HG02852 (cell line): Measurements from ENCODE around the gene PRRT1.

Experiments used
- ATAC-seq: cut with Tn5 transposase; IDR thresholded peaks from one replicate; pipeline ENCODE4 v1.9.1; 2021; ENCODE audit warnings: mild to moderate bottlenecking, moderate library complexity; ENCODE audit not compliant: unreplicated experiment

PRRT1 gene

DNA sequence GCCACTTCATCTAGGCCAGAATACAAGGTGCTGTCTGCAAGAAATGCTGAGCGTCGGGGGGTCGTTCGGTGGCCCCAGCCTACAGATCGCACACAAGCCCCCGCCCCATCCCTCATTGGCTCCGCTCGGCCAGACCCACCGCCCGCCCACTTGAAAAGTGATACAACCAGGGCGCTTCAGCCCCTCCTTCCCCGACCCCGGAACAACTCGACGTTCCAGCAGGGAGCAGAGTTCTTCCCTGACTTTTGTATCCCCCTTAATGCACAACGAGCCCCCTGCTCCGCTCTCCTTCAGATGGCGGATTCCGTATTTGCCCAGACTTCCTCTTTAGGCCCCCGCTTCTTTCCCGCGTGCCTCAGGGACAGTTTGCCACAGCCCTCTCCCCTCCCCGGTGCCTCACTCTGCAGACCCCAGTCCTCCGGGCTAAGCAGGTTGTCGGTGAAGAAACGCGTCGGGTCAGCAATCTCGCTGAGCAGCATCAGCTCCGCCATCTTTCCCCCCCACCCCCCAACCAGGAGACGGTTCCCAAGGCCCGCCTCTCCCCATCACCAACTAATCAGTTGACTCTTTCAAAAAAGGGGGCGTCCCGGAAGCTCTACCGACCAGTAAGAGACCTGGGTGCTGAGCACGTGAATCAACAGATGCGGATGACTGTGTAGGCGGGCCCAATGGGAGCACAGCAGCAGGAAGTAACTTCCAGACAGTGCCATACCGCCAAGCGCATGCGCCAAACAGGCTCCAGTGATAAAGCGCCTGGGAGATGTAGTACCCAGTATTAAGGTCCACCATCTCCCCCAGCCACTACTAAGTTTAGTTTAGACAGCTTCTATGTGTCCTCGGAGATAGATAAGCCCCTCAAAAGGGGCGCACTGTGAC is 23.8 kb downstream of the PRRT1 start, which contains the start of gene ATF6B:
TSS of gene ATF6B (minus strand) at position 530 of the 876 bp plus-strand sequence. CDS start at position 491, 39 bp downstream.
- peak; percentile 79 for ATAC-seq

DNA sequence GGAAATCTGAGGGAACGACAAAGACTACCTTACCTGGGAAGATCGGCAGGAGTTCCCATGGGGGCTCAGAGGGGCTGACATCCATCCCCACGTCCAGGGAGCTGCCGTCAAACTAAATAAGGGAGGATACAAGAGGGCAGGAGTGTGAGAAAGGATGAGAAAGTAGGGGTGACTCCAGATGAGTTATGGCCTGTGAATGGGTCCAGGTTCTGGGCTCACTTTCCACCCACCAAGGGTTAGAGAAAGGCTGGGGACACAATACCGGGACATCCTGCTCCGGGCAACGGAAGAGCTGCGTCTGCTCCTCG is 24.4 kb downstream of the PRRT1 start:
- no peak for ATAC-seq

- ATAC-seq = no peak
Measured at GRCh38 chr6:32126880-32127279, 24.9 kb downstream of the PRRT1 start.

DNA sequence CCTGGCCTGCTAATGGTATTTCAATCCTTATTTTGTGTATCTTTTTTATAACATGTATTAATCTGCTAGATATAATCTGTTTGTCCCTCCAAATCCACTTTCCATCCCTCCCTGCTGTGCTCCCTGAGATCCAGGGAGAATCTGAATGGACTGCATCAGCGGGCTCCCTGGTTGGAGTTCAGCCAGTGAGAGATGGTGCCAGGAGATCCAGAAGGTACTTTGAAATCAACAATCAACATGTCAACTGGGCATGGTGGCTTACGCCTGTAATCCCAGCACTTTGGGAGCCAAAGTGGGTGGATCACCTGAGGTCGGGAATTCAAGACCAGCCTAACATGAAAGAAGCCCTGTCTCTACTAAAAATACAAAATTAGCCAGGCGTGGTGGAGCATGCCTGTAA is 28.1 kb downstream of the PRRT1 start:
- no peak for ATAC-seq

- ATAC-seq = no peak
Measured at GRCh38 chr6:32120573-32121059, 31.1 kb downstream of the PRRT1 start.

GRCh38 chr6:32118782-32119628 is 32.7 kb downstream of the PRRT1 start:
- ATAC-seq = no peak

- ATAC-seq = no peak
Measured at GRCh38 chr6:32117461-32117860, 34.3 kb downstream of the PRRT1 start.

- ATAC-seq = no peak
Measured at GRCh38 chr6:32116674-32117073, 35.1 kb downstream of the PRRT1 start.

GRCh38 chr6:32115623-32116022 is 36.1 kb downstream of the PRRT1 start:
- ATAC-seq = no peak

DNA sequence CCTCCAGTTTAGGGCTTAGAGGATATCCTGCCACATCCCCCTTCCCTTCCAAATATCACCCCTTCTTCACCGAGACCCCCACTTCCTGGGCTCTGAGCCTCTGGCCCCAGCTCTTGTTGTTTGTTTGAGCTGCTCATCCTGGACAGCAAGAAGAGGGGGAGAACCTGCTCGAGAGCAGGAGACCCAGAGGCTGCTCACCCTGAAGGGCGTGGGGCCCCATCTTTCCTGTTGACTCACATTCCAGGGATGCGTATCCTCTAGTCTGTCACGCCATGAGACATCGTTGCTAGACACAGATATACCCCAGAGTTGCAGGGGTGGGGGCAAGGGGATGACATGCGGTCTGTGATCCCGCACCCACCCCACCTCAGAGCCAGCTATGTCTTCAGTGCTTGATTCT is 36.9 kb downstream of the PRRT1 start:
- no peak for ATAC-seq

DNA sequence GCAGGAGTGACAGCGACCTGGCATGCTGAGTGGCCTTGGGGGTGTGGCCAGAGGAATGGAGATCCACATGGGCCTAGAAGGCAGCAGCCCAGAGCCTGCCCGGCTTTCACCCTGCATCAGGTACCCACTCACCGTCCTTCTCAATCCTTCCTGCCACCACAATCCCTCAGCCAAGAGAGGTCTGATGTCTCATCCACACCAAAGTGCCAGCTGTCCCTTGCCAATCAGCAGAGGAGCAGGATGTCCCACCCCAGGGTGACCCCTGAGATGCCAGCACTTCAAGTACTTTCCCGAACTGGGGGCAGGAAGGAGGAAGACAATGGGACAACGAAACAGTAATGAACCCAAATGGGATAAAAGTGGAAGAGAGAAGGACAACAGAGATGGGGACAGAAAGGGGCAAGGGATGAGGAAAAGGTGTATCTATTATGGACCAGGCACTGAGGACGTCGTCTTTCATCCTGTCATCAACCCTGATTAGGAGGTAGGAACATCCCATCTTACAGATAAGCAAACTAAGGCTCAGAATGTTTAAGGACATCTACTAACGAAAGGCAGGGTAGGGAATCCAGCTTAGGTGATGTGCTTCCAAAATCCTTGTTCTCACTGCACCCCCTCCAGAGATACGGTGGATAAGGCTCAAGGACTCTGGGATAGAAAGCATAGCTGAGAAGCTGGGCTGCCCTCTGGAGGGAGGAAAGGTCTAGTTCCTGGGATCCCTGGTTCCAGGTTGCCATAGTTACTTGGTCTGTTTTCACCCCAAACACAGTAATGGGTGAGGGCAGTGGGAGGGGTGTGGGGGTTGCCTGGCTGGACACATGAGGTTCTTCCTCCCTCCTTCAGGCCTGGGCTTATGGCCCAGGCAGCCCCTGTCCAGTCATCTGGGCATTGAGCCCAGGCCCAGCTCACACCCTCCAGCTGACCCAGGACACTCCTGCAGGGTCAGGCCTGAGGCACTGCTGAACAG is 38.1 kb downstream of the PRRT1 start:
- no peak for ATAC-seq

DNA sequence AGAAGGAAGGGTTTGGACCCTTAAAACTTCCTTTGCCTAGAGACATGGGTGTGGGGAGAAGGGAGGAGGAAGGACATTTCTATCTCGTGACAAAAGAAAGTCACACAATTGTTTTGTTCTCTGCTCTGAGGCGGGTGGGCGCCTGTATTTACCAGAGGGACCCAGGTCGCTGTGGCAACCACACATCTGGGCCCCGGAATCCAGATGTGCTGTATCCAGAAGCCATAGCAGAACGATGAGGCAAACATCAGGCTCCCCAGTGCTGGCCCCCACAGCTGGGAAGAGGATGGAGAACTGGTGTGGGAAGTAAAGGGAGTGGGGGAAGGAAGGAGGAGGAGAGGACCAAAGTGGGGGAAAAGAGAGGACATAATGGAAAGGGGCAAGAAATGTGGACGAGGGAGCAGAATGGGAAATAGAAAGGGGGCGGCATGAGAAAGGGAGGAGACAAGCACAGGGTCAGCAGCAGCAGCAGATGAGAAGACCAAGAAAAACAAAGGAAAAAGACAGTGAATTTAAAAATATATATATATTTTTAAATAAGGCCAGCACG is 39.2 kb downstream of the PRRT1 start:
- ATAC-seq = no peak

DNA sequence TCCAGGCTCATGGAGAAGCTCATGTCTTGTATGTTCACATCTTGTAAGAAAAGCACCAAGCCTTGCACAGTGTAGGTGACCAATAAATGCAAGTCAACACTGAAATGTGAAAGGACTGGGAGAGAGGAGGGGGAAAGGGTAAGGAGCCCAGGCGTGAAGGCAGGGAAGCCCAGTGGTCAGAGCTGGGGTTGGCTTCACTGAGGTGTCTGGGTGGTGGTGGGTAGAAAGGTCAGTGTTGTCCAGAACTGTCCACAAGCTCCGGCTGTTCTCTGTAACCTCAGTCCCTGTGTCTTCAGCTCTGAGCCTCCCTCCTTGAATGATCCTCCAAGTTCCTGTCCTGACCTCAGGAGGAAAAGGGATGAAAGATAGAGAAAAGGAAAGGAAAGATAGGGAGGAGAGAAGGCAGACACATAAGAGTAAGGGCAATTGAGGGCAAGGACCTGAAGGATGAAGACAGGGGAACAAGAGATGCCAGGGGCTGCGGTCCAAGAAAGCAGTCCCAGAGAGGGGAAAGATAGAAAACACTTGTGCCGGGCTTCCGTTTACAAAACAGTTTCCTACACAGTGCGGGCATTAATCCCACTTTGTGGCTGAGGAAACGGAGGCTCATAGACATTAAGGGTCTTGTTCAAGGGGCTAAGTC is 40.2 kb downstream of the PRRT1 start:
- no peak for ATAC-seq

- ATAC-seq = no peak
Measured at GRCh38 chr6:32110632-32111031, 41.1 kb downstream of the PRRT1 start.

DNA sequence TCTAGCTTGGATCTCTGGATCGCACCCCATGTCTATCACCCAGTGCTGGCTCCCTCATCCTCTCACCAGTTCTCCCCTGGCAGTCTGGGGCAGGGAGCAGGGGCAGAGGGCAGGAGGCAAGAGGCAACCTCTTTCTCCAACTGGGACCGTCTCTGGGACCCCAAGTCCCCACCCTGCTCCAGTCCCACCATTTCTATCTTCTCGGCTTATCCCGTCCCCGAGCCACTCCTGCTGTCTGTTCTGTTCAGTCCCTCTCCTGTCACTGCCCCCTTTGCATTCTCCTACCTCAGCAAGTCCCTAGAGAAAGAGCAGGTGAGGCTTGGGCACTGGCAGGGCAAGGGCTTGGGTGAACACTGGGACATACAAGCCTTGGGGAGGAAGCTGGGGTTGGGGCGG is 42.0 kb downstream of the PRRT1 start:
- no peak for ATAC-seq

DNA sequence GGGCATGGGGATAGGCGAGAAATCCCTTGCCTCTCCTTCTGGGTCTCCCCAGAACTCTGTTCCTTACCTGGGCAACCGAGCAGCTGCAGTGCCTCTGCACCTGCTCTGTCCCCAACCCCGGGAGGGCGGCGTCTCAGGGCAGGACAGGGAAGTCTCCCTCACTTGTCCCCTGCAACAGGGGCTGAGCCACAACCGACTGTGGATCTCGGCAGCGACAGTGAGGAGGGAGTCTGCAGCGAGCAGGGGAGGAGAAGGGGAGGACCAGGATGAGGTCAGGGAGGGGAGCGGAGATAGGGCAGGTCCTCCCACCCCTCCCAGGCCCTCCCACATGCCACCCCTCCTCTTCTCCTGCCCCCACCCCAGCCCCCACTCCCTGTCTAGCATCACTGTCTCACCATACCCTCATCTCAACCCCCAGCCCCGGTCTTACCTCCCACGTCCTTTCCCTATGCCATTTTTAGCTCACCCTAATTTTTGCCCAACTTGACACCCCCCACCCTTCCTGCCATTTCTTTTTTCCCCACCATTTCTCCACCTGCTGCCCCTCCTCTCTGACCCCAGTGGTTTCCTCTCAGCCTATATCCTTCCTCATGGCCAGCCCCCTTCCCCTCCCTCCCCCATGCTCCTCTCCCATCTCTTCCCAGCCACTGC is 42.5 kb downstream of the PRRT1 start, which contains the start of gene TNXB:
TSS of gene TNXB (minus strand) at position 225 of the 651 bp plus-strand sequence. CDS start 11,140 bp downstream, outside the sequence.
- no peak for ATAC-seq

DNA sequence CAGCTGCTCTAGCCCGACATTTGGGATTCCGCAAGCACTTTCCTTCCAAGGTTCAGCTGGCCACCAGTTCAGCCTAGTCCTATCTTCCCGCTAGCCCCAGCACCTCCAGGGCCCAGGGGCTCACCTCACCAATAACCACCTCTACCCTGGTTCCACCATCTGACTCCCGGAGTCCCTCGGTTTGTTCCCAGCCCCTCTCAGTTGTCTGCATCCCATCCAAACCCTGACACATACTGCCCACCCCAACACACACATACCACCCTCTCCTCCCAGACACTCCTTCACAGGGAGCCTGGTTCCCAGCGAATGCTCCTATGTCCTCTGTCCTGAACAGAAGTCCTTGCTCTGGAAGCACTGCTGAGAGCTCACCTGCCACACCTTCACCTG is 43.0 kb downstream of the PRRT1 start:
- no peak for ATAC-seq

- ATAC-seq = no peak
Measured at GRCh38 chr6:32108094-32108627, 43.6 kb downstream of the PRRT1 start.

- ATAC-seq = no peak
Measured at GRCh38 chr6:32107406-32107805, 44.3 kb downstream of the PRRT1 start.
